RWPE1 (cell line): ENCODE data around the gene HLA-A.

Experiments
- CTCF ChIA-PET: fragments of 350-600 bp; sonication (Branson Sonifier 250); formaldehyde crosslinking; extraction: SDS; loops from one replicate; lab custom pipeline; 2021; lab: Yijun Ruan, JAX
- POLR2A ChIA-PET: fragments of 400-600 bp; formaldehyde crosslinking; extraction: SDS; loops from one replicate; lab custom pipeline; 2020; ENCODE audit warnings: antibody characterized with exemption; ENCODE audit not compliant: low non-redundant PET; lab: Yijun Ruan, JAX
- DNase-seq: peaks from one replicate; pipeline ENCODE4 v3.0.0; 2012; ENCODE audit warnings: low spot score
- H3K27ac ChIP-seq: fragments of 450-650 bp; 2 replicates; pipeline ENCODE4 v1.5.1; 2017
- TF ChIP-seq, protein P1 (sequence below): fragments of 450-650 bp; conservative IDR thresholded peaks from 2 replicates; pipeline ENCODE4 v1.5.1; 2017; ENCODE audit warnings: low read depth, mild to moderate bottlenecking

Gene HLA-A

DNA sequence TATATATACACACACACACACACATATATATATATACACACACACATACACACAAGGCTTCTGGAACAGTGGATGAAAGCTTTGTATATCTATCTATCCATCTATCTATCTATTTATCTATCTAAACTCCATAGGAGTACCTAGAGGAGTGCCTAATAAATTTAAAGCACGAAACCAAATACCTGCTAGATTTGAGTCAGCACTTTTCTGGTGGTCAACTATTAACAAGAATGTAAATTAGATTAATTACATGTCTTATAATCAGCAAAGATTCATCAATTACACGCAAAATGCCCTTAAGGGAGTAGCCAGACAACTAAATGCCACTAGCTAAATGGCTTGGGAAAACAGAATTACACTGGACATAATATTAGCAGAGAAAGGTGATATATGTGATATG lies 26.6 kb downstream of the HLA-A start:
- TF ChIP-seq, protein P1, sequence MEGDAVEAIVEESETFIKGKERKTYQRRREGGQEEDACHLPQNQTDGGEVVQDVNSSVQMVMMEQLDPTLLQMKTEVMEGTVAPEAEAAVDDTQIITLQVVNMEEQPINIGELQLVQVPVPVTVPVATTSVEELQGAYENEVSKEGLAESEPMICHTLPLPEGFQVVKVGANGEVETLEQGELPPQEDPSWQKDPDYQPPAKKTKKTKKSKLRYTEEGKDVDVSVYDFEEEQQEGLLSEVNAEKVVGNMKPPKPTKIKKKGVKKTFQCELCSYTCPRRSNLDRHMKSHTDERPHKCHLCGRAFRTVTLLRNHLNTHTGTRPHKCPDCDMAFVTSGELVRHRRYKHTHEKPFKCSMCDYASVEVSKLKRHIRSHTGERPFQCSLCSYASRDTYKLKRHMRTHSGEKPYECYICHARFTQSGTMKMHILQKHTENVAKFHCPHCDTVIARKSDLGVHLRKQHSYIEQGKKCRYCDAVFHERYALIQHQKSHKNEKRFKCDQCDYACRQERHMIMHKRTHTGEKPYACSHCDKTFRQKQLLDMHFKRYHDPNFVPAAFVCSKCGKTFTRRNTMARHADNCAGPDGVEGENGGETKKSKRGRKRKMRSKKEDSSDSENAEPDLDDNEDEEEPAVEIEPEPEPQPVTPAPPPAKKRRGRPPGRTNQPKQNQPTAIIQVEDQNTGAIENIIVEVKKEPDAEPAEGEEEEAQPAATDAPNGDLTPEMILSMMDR = no peak
- POLR2A ChIA-PET = no interaction called here
- CTCF ChIA-PET = interaction anchor here (0.6 to 0.7 kb wide), 2 partner anchors 27 to 115 kb away, joined by 3 to 5 read pairs; no protein-coding TSS in a partner anchor
- no peak for DNase-seq
- no peak overlapping the region for H3K27ac ChIP-seq

DNA sequence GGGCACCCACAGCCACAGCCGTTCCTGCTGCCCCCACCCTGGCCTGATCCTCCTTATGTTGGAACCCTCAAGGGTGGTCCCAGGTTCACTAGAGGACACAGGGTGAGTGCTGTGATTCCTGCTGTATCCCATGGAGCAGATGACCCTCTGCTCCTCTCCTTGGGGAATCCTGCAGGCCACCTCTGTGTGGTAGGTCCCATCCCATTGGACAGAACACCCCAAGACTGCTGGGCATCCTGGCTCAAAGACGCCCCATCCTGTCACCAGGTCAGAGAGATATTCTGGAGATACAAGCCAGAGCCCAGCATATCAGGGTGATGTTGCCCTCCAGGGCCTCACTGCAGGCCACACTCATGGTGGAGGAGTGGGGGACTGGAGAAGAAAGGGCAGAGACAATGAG lies 28.4 kb downstream of the HLA-A start:
- TF ChIP-seq, protein P1 = no peak
- no peak for DNase-seq
- ChIA-PET CTCF (no interaction called here), POLR2A (no interaction called here)
- H3K27ac ChIP-seq = no peak overlapping the region

DNA sequence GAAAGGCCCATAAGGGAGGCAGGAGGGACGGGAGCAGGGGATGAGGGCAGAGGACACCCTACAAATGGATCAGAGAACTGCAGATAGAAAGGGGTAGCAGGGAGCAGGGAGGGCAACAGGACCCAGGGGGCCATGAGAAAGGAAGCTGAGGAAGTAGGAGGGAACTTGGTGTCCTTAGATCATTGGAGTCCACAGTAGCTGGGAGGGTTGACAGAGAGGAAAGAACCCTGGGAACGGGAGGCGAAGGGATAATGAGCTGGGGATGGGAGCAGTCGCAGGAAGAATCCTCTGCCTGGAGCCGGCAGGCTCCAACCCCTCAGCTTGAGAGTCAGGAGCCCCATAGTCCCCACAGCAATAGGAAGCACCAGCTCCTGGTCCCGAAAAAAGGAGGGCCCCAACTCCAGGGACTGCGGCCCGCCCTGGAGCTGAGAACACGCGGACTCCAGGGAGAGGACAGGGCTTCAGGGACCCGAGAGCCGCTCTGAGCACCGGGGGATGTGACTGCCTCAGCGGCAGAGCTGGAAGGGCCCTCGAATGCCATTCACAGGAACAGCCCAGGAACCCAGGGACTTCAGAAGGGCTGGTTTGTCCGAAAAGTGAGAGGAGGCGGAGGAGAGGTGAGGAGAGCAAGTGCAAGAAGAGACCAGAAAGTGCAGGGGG lies 32.7 kb downstream of the HLA-A start:
- DNase-seq = no peak
- TF ChIP-seq, protein P1 = no peak
- POLR2A ChIA-PET = no interaction called here
- CTCF ChIA-PET = interaction anchor here (0.6 kb wide), 1 partner anchor 9 kb away, joined by 4 read pairs; no protein-coding TSS in a partner anchor
- no peak overlapping the region for H3K27ac ChIP-seq

DNA sequence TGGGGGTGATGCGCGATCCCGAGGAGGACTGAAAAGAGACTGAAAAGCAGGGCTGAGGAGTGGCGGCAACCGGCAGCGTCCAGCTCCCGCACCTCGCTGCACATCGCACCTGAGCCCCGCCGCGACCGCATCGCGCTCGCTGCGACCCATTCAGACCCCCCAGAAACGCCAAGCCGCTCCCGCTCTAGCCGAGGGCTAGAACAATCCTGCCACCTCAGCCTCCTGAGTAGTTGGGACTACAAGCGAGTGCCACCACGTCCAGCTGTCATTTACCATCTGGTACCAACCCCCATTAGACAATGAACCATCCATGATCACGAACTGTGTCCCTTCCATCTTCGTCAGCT lies 33.2 kb downstream of the HLA-A start:
- no peak overlapping the region for H3K27ac ChIP-seq
- POLR2A ChIA-PET = no interaction called here
- CTCF ChIA-PET = interaction anchor here (1.0 kb wide), 1 partner anchor 11 kb away, joined by 6 read pairs; no protein-coding TSS in a partner anchor
- no peak for DNase-seq
- TF ChIP-seq, protein P1 = no peak

DNA sequence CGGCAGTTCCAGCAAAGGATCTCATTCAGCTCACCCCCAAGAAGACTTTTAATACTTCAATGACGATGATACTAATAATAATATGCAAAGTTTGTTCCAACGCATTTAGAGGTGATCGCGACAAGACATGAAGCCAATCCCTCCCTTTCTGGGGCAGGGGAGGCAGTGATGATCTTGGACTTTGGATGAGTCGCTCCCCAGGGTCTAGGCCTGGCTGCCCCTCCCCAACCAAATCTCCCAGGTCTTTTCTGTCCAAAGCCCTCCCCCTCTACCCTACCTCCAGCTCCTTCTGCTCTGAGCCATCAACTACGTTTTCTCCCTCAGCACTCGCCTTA lies 33.9 kb downstream of the HLA-A start:
- H3K27ac ChIP-seq = peak overlapping the region; percentile 73
- TF ChIP-seq, protein P1 = no peak
- ChIA-PET POLR2A (no interaction called here), CTCF (interaction anchor here (0.6 to 1.3 kb wide), 5 partner anchors 9 to 215 kb away, joined by 3 to 6 read pairs (median 3); no protein-coding TSS in a partner anchor)
- no peak for DNase-seq

DNA sequence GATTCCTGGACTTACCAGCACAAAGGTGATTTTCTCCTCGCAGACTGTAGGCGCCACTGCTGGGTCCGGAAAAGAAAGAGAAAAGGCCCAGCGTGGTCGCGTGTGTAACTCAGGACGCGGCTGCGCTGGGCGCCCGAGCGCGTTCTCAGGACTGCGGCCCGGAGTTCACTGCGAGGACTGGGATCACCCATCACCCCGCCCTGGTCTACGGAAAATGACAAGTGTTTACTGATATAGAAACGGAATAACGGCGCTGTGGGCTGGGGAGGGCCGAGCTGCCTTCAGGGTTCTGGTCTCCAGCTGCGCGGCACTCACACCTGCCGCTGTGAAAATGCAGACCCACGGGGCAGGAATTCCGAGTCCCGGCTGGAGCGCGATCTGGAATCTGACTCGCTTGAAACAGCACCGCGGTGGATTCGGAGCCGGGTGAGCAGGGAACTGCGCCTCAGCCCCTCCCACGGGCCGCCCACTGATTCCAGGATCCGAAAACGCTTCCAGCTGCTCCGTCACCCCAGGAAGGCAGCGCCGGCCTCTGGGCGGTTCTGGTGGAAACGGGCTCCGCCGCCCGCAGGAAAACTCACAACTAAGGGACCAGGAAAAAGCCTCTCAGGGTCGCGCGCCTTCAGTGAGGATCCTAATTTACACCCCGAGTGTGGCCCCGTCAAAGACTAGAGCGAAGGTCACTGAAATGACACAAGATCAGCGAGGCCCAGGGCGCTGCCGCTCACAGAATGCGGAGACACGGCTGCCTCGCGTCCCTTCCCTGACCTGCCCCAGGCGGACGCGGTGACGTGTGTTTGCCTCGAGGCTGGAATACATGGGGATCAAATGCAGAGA lies 34.5 kb downstream of the HLA-A start:
- peak; percentile 55 for DNase-seq
- TF ChIP-seq, protein P1 = peak; percentile 63
- ChIA-PET CTCF (interaction anchor here (0.6 to 1.3 kb wide), 7 partner anchors 9 to 214 kb away, joined by 3 to 6 read pairs (median 3); no protein-coding TSS in a partner anchor), POLR2A (no interaction called here)
- peak overlapping the region; percentile 73 for H3K27ac ChIP-seq
